Calu3 (cell line): ENCODE measurements around the gene RAP1GAP2. TPM values are rescaled to one million over a fixed set of nuclear protein-coding genes. Genes with fewer than 3 reads are reported as not detected.

Source experiments
- BruUV-seq: library from RNA; stranded (reverse); fragments of 400-500 nt; replicated peaks from 2 replicates; lab custom pipeline; 2021; lab: Mats Ljungman, UMichigan
- CTCF ChIA-PET: fragments of 300-600 bp; sonication (Branson Sonifier 250); formaldehyde crosslinking; loops from one replicate; lab custom pipeline; 2022; ENCODE audit warnings: antibody characterized with exemption; lab: Charles Lee
- DNase-seq: peaks from one replicate; pipeline ENCODE4 v3.0.0; 2022
- H3K27ac Mint-ChIP-seq: one replicate; pipeline ENCODE4 v1.8.0; 2022; ENCODE audit warnings: mixed read lengths; ENCODE audit not compliant: unreplicated experiment
- H3K27me3 Mint-ChIP-seq: one replicate; pipeline ENCODE4 v1.8.0; 2022; ENCODE audit warnings: mixed read lengths; ENCODE audit not compliant: unreplicated experiment
- H3K36me3 Mint-ChIP-seq: one replicate; pipeline ENCODE4 v1.8.0; 2022; ENCODE audit warnings: mild to moderate bottlenecking, moderate library complexity, mixed read lengths; ENCODE audit not compliant: insufficient read depth, unreplicated experiment
- H3K4me1 Mint-ChIP-seq: one replicate; pipeline ENCODE4 v1.8.0; 2022; ENCODE audit warnings: mild to moderate bottlenecking, low read depth, mixed read lengths; ENCODE audit not compliant: unreplicated experiment
- H3K4me3 Mint-ChIP-seq: one replicate; pipeline ENCODE4 v1.8.0; 2022; ENCODE audit warnings: mild to moderate bottlenecking, low read depth, moderate library complexity, mixed read lengths; ENCODE audit not compliant: unreplicated experiment
- H3K9me3 Mint-ChIP-seq: one replicate; pipeline ENCODE4 v1.8.0; 2022; ENCODE audit warnings: low read depth, mixed read lengths; ENCODE audit not compliant: unreplicated experiment
- intact Hi-C: fragments of 100-400 bp; cut with micrococcal nuclease; formaldehyde crosslinking; loops from one replicate; pipeline ENCODE4 v1.10.0; 2022; ENCODE audit not compliant: unreplicated experiment
- total RNA-seq: library from RNA; stranded (reverse); gene quantifications from 2 replicates; pipeline ENCODE4 v1.2.3, GENCODE V29; 2022
- TF ChIP-seq, protein P1 (sequence below): fragments of 200-600 bp; IDR thresholded peaks from one replicate; pipeline ENCODE4 v1.8.0; 2022; ENCODE audit warnings: antibody characterized with exemption; ENCODE audit not compliant: unreplicated experiment

Gene RAP1GAP2
- total RNA-seq, 1 experiment from 2014 or later = 38.4 TPM

DNA sequence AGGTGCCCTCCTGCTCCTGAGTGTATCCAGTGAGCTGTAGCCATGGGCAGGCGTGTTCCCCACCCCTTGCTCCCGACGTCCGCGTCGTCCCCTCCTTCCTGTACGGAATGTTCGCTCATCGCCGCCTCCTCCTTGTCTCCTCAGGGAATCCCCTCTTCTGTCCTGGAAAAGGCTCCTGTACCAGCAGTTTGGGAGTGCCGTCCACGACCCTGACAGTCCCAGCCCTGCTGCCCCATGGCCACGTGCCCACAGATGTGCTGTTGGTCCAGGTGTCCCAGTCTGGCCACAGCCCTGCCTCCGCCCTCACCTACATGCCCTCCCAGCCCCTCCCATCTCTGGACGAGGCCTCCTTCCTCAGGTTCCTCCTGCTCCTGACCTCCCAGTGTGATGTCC is 237.0 kb downstream of the RAP1GAP2 start:
- DNase-seq = no peak
- H3K9me3 Mint-ChIP-seq = no peaks in the 10 kb centered on the region
- no peak overlapping the region for H3K27ac Mint-ChIP-seq
- no peaks in the 10 kb centered on the region for H3K4me1 Mint-ChIP-seq
- peaks cover 15% of the 10 kb centered on the region for H3K36me3 Mint-ChIP-seq
- intact Hi-C loops = no loop called here
- no TSS peak for BruUV-seq
- no peaks in the 10 kb centered on the region for H3K27me3 Mint-ChIP-seq
- CTCF ChIA-PET = interaction anchor here (0.6 kb wide), 1 partner anchor 593 kb away, joined by 7 read pairs; no protein-coding TSS in a partner anchor
- H3K4me3 Mint-ChIP-seq = no peak overlapping the region
- TF ChIP-seq, protein P1, sequence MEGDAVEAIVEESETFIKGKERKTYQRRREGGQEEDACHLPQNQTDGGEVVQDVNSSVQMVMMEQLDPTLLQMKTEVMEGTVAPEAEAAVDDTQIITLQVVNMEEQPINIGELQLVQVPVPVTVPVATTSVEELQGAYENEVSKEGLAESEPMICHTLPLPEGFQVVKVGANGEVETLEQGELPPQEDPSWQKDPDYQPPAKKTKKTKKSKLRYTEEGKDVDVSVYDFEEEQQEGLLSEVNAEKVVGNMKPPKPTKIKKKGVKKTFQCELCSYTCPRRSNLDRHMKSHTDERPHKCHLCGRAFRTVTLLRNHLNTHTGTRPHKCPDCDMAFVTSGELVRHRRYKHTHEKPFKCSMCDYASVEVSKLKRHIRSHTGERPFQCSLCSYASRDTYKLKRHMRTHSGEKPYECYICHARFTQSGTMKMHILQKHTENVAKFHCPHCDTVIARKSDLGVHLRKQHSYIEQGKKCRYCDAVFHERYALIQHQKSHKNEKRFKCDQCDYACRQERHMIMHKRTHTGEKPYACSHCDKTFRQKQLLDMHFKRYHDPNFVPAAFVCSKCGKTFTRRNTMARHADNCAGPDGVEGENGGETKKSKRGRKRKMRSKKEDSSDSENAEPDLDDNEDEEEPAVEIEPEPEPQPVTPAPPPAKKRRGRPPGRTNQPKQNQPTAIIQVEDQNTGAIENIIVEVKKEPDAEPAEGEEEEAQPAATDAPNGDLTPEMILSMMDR = no peak

DNA sequence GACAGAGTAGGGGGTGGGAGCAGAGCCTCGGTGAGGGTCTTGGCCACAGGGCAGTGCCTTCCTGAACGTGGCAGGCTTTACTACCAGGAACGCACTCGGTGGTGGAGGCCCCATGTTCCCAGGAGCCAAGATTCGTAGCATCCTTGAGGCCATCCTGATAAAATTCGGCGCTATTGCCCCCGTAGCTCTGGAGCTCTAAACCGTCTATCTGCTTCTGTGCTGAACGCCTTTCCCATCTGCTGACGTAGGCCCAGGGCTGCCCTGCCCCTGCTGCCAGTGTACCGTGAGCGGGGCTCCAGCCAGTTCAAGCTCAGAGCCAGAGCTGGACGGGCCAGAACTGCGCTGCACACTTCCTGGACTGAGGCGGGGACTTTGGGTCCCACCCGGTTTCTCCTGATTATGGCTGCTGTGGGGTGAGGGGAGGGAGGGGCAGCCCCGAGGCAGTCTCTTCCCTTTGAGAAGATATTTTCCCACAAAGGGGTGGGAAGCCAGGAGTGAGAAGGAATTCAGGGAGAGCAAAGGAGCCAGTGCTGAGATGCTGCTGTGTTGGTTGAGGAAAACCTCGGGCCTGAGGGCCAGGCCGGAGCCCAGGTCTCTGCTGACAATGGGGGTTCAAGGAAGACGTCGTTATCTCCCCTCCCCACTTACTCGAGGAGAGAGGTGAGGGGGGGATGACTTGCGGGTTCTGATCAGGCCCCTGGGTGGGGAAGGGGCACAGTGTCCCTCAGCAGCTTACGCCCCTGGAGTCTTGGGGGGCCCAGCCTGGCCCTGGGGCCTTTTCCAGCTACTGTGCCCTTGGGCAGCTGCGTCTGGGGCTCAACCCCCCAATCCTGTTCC is 237.7 kb downstream of the RAP1GAP2 start:
- Mint-ChIP-seq H3K36me3 (peaks cover 15% of the 10 kb centered on the region), H3K4me1 (no peaks in the 10 kb centered on the region), H3K27me3 (no peaks in the 10 kb centered on the region), H3K4me3 (no peak overlapping the region), H3K27ac (no peak overlapping the region), H3K9me3 (no peaks in the 10 kb centered on the region)
- DNase-seq = no peak
- CTCF ChIA-PET = interaction anchor here (0.6 kb wide), 1 partner anchor 593 kb away, joined by 7 read pairs; no protein-coding TSS in a partner anchor
- TF ChIP-seq, protein P1 = no peak
- intact Hi-C loops = no loop called here
- no TSS peak for BruUV-seq

DNA sequence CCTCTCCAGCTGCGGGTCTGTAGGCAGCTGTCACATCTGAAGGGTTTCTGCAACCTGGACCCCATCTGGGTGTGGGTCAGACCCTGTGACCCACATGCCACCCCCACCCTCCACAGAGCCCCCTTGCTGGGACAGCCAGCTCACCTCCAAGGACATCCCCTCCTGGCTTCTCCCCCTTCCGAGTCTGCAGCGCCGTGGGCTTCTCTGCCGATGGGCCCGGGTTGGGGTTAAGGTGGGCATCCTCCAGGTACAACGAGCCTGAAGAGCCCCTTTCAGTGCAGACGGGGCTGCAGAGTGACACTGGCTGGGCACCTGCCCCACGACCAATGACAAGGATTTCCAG is 238.3 kb downstream of the RAP1GAP2 start:
- intact Hi-C loops = no loop called here
- H3K9me3 Mint-ChIP-seq = no peaks in the 10 kb centered on the region
- H3K4me3 Mint-ChIP-seq = no peak overlapping the region
- CTCF ChIA-PET = no interaction called here
- no TSS peak for BruUV-seq
- H3K4me1 Mint-ChIP-seq = no peaks in the 10 kb centered on the region
- no peak overlapping the region for H3K27ac Mint-ChIP-seq
- TF ChIP-seq, protein P1 = no peak
- H3K36me3 Mint-ChIP-seq = peaks cover 19% of the 10 kb centered on the region
- DNase-seq = no peak
- no peaks in the 10 kb centered on the region for H3K27me3 Mint-ChIP-seq

GRCh38 chr17:3035256-3035967 is 239.2 kb downstream of the RAP1GAP2 start:
- H3K36me3 Mint-ChIP-seq = peaks cover 19% of the 10 kb centered on the region
- DNase-seq = no peak
- no peaks in the 10 kb centered on the region for H3K27me3 Mint-ChIP-seq
- no peaks in the 10 kb centered on the region for H3K9me3 Mint-ChIP-seq
- no peak overlapping the region for H3K27ac Mint-ChIP-seq
- no peak overlapping the region for H3K4me3 Mint-ChIP-seq
- intact Hi-C loops = no loop called here
- CTCF ChIA-PET = no interaction called here
- TF ChIP-seq, protein P1 = no peak
- BruUV-seq = no TSS peak
- H3K4me1 Mint-ChIP-seq = no peaks in the 10 kb centered on the region
